ENCODE measurements around the gene PER3. TPM values are rescaled to one million over a fixed set of nuclear protein-coding genes. Genes with fewer than 3 reads are reported as not detected.

The PER3 gene
- total RNA-seq, 4 donors from 2014 or later = 11.9 to 39.2 (median 24.4) TPM

DNA sequence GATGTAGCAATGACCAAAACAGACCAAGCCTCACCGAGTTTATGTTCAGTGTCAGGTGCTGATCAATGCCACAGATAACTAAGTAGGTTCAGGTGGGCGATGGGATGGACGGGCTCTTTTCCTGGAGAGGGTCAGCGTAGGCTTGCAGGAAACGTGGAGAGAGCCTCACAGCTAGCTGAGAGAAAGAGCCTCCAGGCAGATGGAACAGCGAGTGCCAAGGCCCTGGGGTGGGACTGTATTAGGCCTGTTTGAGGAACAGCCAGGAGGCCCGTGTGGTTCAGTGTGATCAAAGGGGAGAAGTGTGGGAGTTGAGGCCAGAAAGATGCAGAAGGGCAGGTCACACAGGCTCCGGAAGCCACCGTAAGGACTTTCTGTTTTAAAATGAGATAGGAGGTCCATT, 76.0 kb downstream of the PER3 start:
- TF ChIP-seq, protein P1, sequence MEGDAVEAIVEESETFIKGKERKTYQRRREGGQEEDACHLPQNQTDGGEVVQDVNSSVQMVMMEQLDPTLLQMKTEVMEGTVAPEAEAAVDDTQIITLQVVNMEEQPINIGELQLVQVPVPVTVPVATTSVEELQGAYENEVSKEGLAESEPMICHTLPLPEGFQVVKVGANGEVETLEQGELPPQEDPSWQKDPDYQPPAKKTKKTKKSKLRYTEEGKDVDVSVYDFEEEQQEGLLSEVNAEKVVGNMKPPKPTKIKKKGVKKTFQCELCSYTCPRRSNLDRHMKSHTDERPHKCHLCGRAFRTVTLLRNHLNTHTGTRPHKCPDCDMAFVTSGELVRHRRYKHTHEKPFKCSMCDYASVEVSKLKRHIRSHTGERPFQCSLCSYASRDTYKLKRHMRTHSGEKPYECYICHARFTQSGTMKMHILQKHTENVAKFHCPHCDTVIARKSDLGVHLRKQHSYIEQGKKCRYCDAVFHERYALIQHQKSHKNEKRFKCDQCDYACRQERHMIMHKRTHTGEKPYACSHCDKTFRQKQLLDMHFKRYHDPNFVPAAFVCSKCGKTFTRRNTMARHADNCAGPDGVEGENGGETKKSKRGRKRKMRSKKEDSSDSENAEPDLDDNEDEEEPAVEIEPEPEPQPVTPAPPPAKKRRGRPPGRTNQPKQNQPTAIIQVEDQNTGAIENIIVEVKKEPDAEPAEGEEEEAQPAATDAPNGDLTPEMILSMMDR (IDR thresholded peaks at IDR 0.05; ENCODE audit: low read depth) = no peak

DNA sequence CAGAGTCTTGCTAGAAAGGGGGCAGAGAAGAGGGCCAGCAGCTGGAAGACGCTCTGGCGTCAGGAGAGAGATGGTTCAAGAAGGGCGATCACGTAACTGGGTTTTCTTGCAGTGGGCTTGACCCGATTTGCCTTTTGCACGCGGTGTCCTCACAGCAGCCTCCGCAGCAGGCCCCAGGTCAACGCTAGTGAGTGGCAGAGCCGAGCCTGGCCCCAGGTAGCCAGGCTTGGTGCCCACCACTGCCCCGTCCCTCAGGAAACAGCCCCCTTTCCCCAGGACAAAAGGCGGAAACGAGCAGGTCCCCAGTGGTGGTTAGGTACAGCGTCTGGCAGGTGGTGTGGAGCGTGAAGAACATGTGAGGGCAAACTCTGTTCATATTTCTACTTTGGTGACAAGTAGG, 77.4 kb downstream of the PER3 start:
- TF ChIP-seq, protein P1 (IDR thresholded peaks at IDR 0.05; ENCODE audit: low read depth) = no peak

DNA sequence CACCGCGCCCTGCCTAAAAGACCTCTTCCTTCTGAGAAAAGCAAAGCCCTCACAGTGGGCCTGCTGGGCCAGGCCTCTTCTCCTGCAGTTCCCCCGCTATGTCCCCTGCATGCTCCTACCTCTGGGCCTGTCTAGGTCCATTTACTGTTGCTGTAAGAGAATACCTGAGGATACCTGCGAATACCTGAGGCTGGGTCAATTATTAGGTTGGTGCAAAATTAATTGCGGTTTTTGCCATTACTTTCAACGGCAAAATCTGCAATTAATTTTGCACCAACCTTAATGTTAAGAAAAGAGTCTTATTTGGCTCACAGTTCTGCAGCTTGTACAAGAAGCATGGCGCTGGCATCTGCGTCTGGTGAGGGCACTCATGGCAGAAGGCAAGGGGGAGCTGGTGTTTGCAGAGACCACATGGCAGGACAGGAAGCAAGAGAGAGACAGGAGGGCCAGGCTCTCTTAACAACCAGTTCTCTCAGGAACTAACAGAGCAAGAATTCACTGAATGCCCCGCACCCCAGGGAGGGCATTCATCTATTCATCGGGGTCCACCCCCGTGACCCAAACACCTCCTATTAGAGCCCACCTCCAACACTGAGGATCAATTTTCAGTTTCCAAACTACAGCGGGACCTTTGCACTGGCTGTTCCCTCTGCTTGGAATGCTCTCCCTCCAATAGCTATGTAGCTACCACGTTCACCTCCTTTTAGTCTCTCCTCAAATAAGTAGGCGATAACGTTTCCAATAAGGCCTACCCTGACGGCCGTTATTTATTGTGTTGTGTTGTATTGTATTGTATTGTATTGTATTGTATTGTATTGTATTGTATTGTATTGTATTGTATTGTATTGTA, 78.3 kb downstream of the PER3 start:
- TF ChIP-seq, protein P1 (IDR thresholded peaks at IDR 0.05; ENCODE audit: low read depth) = no peak

DNA sequence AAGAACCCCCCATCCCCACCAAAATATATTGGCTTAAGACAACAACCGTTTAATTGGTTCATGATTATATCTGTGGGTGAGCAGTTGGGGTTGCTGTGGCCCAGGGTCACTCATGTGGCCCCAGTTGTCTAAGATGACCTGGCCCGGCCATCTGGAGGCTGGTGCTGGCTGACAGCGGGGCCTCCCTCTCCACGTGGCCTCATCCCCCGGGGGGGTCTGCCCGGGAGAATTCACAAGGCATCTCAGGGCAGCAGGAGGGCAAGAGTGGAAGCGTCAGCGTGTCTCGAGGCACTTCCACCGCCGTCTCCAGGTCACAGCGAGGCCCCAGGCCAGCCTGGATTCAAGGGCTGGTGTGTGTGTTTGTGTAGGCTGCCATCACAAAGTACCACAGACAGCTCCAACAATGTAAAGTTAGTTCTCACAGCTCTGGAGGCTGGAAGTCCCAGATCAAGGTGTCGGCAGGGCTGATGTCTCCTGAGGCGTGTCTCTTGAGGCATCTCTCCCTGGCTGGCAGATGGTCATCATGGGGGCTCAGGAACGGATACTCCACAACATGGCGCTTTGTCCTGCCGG, 79.8 kb downstream of the PER3 start:
- TF ChIP-seq, protein P1 (IDR thresholded peaks at IDR 0.05; ENCODE audit: low read depth) = no peak

DNA sequence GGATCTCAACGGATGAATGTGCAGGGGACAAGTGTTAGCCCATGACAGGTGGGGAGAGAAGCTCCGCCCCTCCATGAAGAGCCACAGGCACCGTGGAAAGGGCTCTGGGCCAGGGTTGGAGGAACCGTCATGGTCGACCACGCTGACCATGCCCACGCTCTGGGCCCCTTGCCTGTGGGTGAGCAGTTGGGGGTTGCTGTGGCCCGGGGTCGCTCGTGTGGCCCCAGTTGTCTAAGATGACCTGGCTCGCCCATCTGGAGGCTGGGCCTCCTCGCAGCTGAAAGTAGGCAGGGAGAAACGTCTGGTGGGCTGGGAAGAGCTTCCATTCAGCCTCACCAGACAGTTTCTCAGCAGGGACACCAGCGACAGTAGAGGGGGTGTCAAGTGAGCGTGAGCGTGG, 81.9 kb downstream of the PER3 start:
- TF ChIP-seq, protein P1 (IDR thresholded peaks at IDR 0.05; ENCODE audit: low read depth) = no peak

DNA sequence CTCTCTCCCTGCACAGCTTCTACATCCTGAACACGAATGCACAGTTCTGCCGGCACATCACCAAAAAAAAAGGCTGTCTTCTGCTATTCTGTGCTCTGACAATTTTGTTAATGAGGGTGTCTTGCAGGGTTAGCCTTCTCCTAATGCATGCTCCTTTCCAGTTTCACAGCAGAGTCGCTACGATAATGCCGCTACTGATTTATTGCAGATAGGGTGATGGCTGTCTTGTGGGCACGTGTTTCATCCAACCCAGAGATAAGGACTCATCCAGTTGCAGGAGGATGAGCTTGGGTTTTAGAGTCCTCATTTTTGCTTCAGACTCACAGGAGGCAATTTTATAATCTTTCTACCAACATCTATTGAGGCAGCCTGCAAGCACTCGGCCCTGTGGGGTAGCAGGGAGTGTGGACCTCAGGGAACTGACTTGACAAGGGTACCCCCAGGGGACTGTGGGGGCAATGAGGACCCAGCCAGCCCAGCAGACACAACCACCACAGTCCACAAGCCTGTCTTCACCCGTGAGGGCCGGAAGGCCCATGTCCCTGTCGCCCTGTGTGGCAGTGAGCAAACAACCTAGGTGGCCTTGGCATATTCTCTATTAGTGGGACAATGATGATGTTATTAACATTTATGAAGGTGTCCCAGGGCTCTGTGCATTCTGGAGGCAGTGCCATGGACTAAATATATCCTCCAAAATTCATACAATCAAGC, 84.1 kb downstream of the PER3 start:
- TF ChIP-seq, protein P1 (IDR thresholded peaks at IDR 0.05; ENCODE audit: low read depth) = no peak

Data from subcutaneous adipose tissue (tissue), 4 donors.